H1 (cell line): ENCODE measurements around the gene ADPRHL1. TPM values are rescaled to one million over a fixed set of nuclear protein-coding genes. Genes with fewer than 3 reads are reported as not detected.

Experiments used
- CTCF ChIA-PET: fragments of 300-600 bp; sonication (Branson Sonifier 250); formaldehyde crosslinking; loops from one replicate; lab custom pipeline; 2021; ENCODE audit not compliant: partially characterized antibody; lab: Charles Lee
- POLR2A ChIA-PET: fragments of 300-600 bp; sonication (Branson Sonifier 250); formaldehyde crosslinking; loops from one replicate; lab custom pipeline; 2021; ENCODE audit warnings: inconsistent platforms; ENCODE audit not compliant: partially characterized antibody; lab: Charles Lee
- DNase-seq, 2 experiments: peaks; one replicate each; pipeline versions ENCODE4 v3.0.0 to v3.0.0-alpha.2; 2010 to 2022; ENCODE audit warnings: low spot score in 2 of 2, low read depth in 1 of 2, mixed read lengths in 1 of 2
- FAIRE-seq: peaks from 2 replicates; lab custom pipeline; 2011; peaks lifted over from hg19 to GRCh38; lab: Jason Lieb, UNC
- H2AFZ ChIP-seq: 2 replicates; pipeline ENCODE4 v1.8.1; 2012; ENCODE audit warnings: low read length, inconsistent platforms
- H2AK5ac ChIP-seq: 2 replicates; pipeline ENCODE4 v1.6.1; 2013; ENCODE audit warnings: low read depth, low read length
- H2BK120ac ChIP-seq: replicated peaks from 2 replicates; pipeline ENCODE3; 2013; ENCODE audit warnings: low read depth, low read length, inconsistent platforms
- H2BK12ac ChIP-seq: 2 replicates; pipeline ENCODE4 v1.6.1; 2013; ENCODE audit warnings: low read depth, low read length
- H2BK15ac ChIP-seq: 2 replicates; pipeline ENCODE4 v1.6.1; 2013; ENCODE audit warnings: low read length
- H2BK20ac ChIP-seq: 2 replicates; pipeline ENCODE4 v1.6.1; 2013; ENCODE audit warnings: low read length
- H2BK5ac ChIP-seq: 2 replicates; pipeline ENCODE4 v1.6.1; 2013; ENCODE audit warnings: low read depth, low read length
- H3K14ac ChIP-seq: 2 replicates; pipeline ENCODE4 v1.6.1; 2013; ENCODE audit warnings: inconsistent platforms; ENCODE audit not compliant: insufficient read length
- H3K18ac ChIP-seq: 2 replicates; pipeline ENCODE4 v1.6.1; 2013; ENCODE audit warnings: low read length; ENCODE audit errors: extremely low read depth
- H3K23ac ChIP-seq: 2 replicates; pipeline ENCODE4 v1.6.1; 2013; ENCODE audit warnings: inconsistent platforms; ENCODE audit not compliant: insufficient read length
- H3K23me2 ChIP-seq: 2 replicates; pipeline ENCODE4 v1.6.1; 2013; ENCODE audit warnings: low read depth, low read length
- H3K27ac ChIP-seq: 2 replicates; pipeline ENCODE4 v1.6.1; 2011; ENCODE audit warnings: low read depth, low read length, inconsistent platforms
- H3K27me3 ChIP-seq, 4 experiments: replicated peaks in 1 of 4; 1 replicate in 1 of 4; 2 replicates in 3 of 4; pipeline versions ENCODE4 v1.6.1 to v1.8.1; 2011 to 2013; ENCODE audit warnings: low read length in 3 of 4, mild to moderate bottlenecking in 3 of 4, inconsistent platforms in 2 of 4, mixed read lengths in 2 of 4, moderate library complexity in 1 of 4; ENCODE audit not compliant: control insufficient read depth in 3 of 4, insufficient read depth in 3 of 4; ENCODE audit errors: extremely low read depth in 1 of 4
- H3K36me3 ChIP-seq, 4 experiments: 2 replicates each; pipeline versions ENCODE4 v1.6.1 to v1.8.1; 2011 to 2013; ENCODE audit warnings: mild to moderate bottlenecking in 4 of 4, low read length in 3 of 4, moderate library complexity in 2 of 4, control low read depth in 1 of 4, inconsistent platforms in 1 of 4; ENCODE audit not compliant: insufficient read depth in 4 of 4, control insufficient read depth in 2 of 4
- H3K4ac ChIP-seq: replicated peaks from 2 replicates; pipeline ENCODE3; 2013; ENCODE audit warnings: low read length, low read depth, mixed read lengths, inconsistent platforms; ENCODE audit not compliant: insufficient read length
- H3K4me1 ChIP-seq, 4 experiments: replicated peaks in 1 of 4; 1 replicate in 1 of 4; 2 replicates in 3 of 4; pipeline versions ENCODE4 v1.6.1 to v1.8.1; 2011 to 2013; ENCODE audit warnings: low read length in 3 of 4, inconsistent platforms in 2 of 4, mixed read lengths in 1 of 4; ENCODE audit not compliant: insufficient read depth in 4 of 4, control insufficient read depth in 3 of 4
- H3K4me2 ChIP-seq, 2 experiments: 2 replicates each; pipeline versions ENCODE4 v1.6.1 to v1.8.1; 2011 to 2013; ENCODE audit warnings: low read depth in 2 of 2, low read length in 2 of 2, control low read depth in 1 of 2, inconsistent platforms in 1 of 2, mild to moderate bottlenecking in 1 of 2; ENCODE audit not compliant: insufficient read depth in 1 of 2
- H3K4me3 ChIP-seq, 4 experiments: fragments of 200-600, 300-600 bp in 1 of 4; sonication (generic), shearing (Covaris generic), sonication (Bioruptor Twin) in 1 of 4; 2 replicates each; pipeline versions ENCODE4 v1.5.1 to v1.8.1; 2011 to 2016; ENCODE audit warnings: low read length in 4 of 4, low read depth in 3 of 4, control low read depth in 2 of 4, inconsistent platforms in 2 of 4, mild to moderate bottlenecking in 2 of 4, mixed read lengths in 1 of 4, moderate library complexity in 1 of 4; ENCODE audit not compliant: insufficient read depth in 2 of 4; ENCODE audit errors: extremely low read depth in 1 of 4
- H3K56ac ChIP-seq: replicated peaks from 2 replicates; pipeline ENCODE3; 2013; ENCODE audit warnings: low read depth, mild to moderate bottlenecking, mixed read lengths, low read length, inconsistent platforms; ENCODE audit not compliant: insufficient read length
- H3K79me1 ChIP-seq: 2 replicates; pipeline ENCODE4 v1.6.1; 2013; ENCODE audit warnings: low read depth, low read length, control low read depth
- H3K79me2 ChIP-seq, 2 experiments: 2 replicates each; pipeline versions ENCODE4 v1.6.1 to v1.8.1; 2012 to 2013; ENCODE audit warnings: low read length in 2 of 2, mild to moderate bottlenecking in 2 of 2, inconsistent platforms in 1 of 2; ENCODE audit not compliant: insufficient read depth in 2 of 2, control insufficient read depth in 1 of 2
- H3K9ac ChIP-seq, 4 experiments: replicated peaks in 1 of 4; 1 replicate in 1 of 4; 2 replicates in 3 of 4; pipeline versions ENCODE4 v1.6.1 to v1.8.1; 2011 to 2013; ENCODE audit warnings: low read depth in 3 of 4, low read length in 3 of 4, control low read depth in 2 of 4, mild to moderate bottlenecking in 2 of 4, moderate library complexity in 2 of 4, inconsistent platforms in 1 of 4; ENCODE audit errors: extremely low read depth in 1 of 4
- H3K9me3 ChIP-seq, 2 experiments: 2 replicates each; pipeline versions ENCODE4 v1.6.1 to v1.8.1; 2012 to 2013; ENCODE audit warnings: mild to moderate bottlenecking in 2 of 2, moderate library complexity in 2 of 2, control low read depth in 1 of 2, inconsistent platforms in 1 of 2, low read depth in 1 of 2, low read length in 1 of 2, mixed read lengths in 1 of 2; ENCODE audit not compliant: insufficient read depth in 2 of 2
- H4K20me1 ChIP-seq, 2 experiments: replicated peaks in 1 of 2; 2 replicates each; pipeline versions ENCODE3 to v1.8.1; 2011 to 2013; ENCODE audit warnings: inconsistent platforms in 2 of 2, low read length in 2 of 2, mild to moderate bottlenecking in 1 of 2; ENCODE audit not compliant: insufficient read depth in 2 of 2, control insufficient read depth in 1 of 2
- H4K5ac ChIP-seq: 2 replicates; pipeline ENCODE4 v1.6.1; 2013; ENCODE audit warnings: low read length, low read depth, mixed read lengths, inconsistent platforms; ENCODE audit not compliant: insufficient read length
- H4K8ac ChIP-seq: 2 replicates; pipeline ENCODE4 v1.8.0; 2013; ENCODE audit warnings: mild to moderate bottlenecking, moderate library complexity, low read length, inconsistent platforms; ENCODE audit not compliant: insufficient read depth; ENCODE audit errors: extremely low read depth
- H4K91ac ChIP-seq: replicated peaks from 2 replicates; pipeline ENCODE3; 2013; ENCODE audit warnings: low read length, mixed read lengths, inconsistent platforms; ENCODE audit not compliant: insufficient read length
- CEBPB ChIP-seq: IDR thresholded peaks from 2 replicates; pipeline ENCODE4 v1.6.1; 2012; ENCODE audit warnings: low read depth, low read length
- FOSL1 ChIP-seq: IDR thresholded peaks from 2 replicates; pipeline ENCODE4 v1.6.1; 2011; ENCODE audit warnings: mild to moderate bottlenecking, low read depth, low read length, moderate library complexity; ENCODE audit not compliant: insufficient read depth
- NANOG ChIP-seq: IDR thresholded peaks from 2 replicates; pipeline ENCODE4 v1.6.1; 2011; ENCODE audit warnings: low read length, low read depth, mild to moderate bottlenecking, inconsistent platforms; ENCODE audit not compliant: insufficient read depth, poor library complexity, severe bottlenecking
- NRF1 ChIP-seq: IDR thresholded peaks from 2 replicates; pipeline ENCODE4 v1.6.1; 2011; ENCODE audit warnings: mild to moderate bottlenecking, low read depth, low read length, improper control_type of control experiment
- PHF8 ChIP-seq: fragments of 200-600 bp; sonication (generic); conservative IDR thresholded peaks from 2 replicates; pipeline ENCODE4 v1.7.1; 2012; ENCODE audit warnings: low read depth, mild to moderate bottlenecking, inconsistent platforms, low read length, moderate library complexity
- SAP30 ChIP-seq: fragments of 300-600 bp; sonication (generic); IDR thresholded peaks from 2 replicates; pipeline ENCODE4 v1.7.1; 2012; ENCODE audit warnings: low read length, moderate library complexity, mild to moderate bottlenecking, inconsistent platforms; ENCODE audit not compliant: insufficient read depth, insufficient replicate concordance
- WGBS, 2 experiments: shearing (Covaris generic) in 1 of 2; methylation state at CpG; one replicate each; pipeline versions ENCODE4 v1.1.6 to v1.1.7; 2013 to 2015; ENCODE audit warnings: low lambda C conversion rate in 2 of 2, mixed read lengths in 2 of 2, inconsistent platforms in 1 of 2, low coverage in 1 of 2, missing lambda C conversion rate in 1 of 2; ENCODE audit not compliant: insufficient replicate concordance in 2 of 2, insufficient coverage in 1 of 2, insufficient read length in 1 of 2; ENCODE audit errors: extremely low coverage in 1 of 2, missing lambda C conversion rate in 1 of 2; 5-methylcytosine and 5-hydroxymethylcytosine counted together
- polyA plus RNA-seq, 7 experiments: library from polyadenylated mRNA; depleted of rRNA in 3 of 7; stranded (reverse) in 5 of 7; unstranded in 2 of 7; fragments of >200 nt in 5 of 7; fragments of 200-250 nt in 2 of 7; gene quantifications; 1 replicate in 5 of 7; 2 replicates in 1 of 7; 4 replicates in 1 of 7; pipeline versions ENCODE4 v1.2.1 to v1.2.3, GENCODE V29; 2011 to 2013; ENCODE audit warnings: missing spikeins in 2 of 7, mixed read lengths in 2 of 7
- total RNA-seq: library from RNA; stranded (reverse); fragmentation: NEBNext Ultra II Directional; extraction: Animal tissue kit (Norgen Biotek cat#: 25700); gene quantifications from 2 replicates; pipeline ENCODE4 v1.2.1, GENCODE V29; 2021

ADPRHL1 gene
- total and polyA plus RNA-seq, 2 of the 8 experiments (the other 6 are each of a cell fraction or from before 2014, with no cell fraction given): 0.74 to 1.7 TPM

GRCh38 chr13:113357529-113357928 lies 95.8 kb downstream of the ADPRHL1 start:
- peaks cover 0 to 5% (median under 1%) of the 10 kb centered on the region in 4 experiments; a peak in 3 of 7 replicates for H3K4me1 ChIP-seq
- no peaks in the 10 kb centered on the region for H3K27me3 ChIP-seq
- H2BK120ac ChIP-seq: no peak overlapping the region
- H2AFZ ChIP-seq: no peak overlapping the region
- H2BK15ac ChIP-seq: no peak overlapping the region
- 92% methylated on average over 5 of the region's 5 CpGs; no CpG with 5 or more reads in 1 of the 2 experiments for WGBS, 2 experiments
- H3K79me2 ChIP-seq: peaks cover 3 to 53% of the 10 kb centered on the region in 2 experiments
- no peak overlapping the region for H4K8ac ChIP-seq
- H2BK5ac ChIP-seq: no peak overlapping the region
- H4K5ac ChIP-seq: no peak overlapping the region
- H3K4me2 ChIP-seq: no peak overlapping the region
- no peak overlapping the region for H3K56ac ChIP-seq
- H3K4ac ChIP-seq: no peak overlapping the region
- H4K20me1 ChIP-seq: peaks cover 4 to 13% of the 10 kb centered on the region in 2 experiments
- no peak for DNase-seq
- H3K36me3 ChIP-seq: peaks cover 5 to 43% (median 21%) of the 10 kb centered on the region in 4 experiments
- no peak overlapping the region for H2BK12ac ChIP-seq
- no peak overlapping the region for H2BK20ac ChIP-seq
- no peak overlapping the region for H3K27ac ChIP-seq
- no peak overlapping the region for H4K91ac ChIP-seq
- no peaks in the 10 kb centered on the region for H3K9me3 ChIP-seq
- H3K9ac ChIP-seq: no peak overlapping the region
- no peak overlapping the region for H3K23ac ChIP-seq
- H3K23me2 ChIP-seq: peaks cover 2% of the 10 kb centered on the region; the same call in 1 of the 2 replicates
- no peak overlapping the region for H3K14ac ChIP-seq
- CTCF ChIA-PET: interaction anchor here (1.5 to 3.4 kb wide), 3 partner anchors 16 to 39 kb away, joined by 5 to 11 read pairs (median 6); no protein-coding TSS in a partner anchor
- FAIRE-seq: no peak
- peaks cover 7% of the 10 kb centered on the region for H3K79me1 ChIP-seq
- H3K18ac ChIP-seq: no peak overlapping the region
- H3K4me3 ChIP-seq: no peak overlapping the region
- no peak overlapping the region for H2AK5ac ChIP-seq
- POLR2A ChIA-PET: interaction anchor here (0.7 to 2.4 kb wide), 7 partner anchors 8 to 408 kb away, joined by 3 to 11 read pairs (median 3); no protein-coding TSS in a partner anchor
- TF ChIP-seq SAP30 (no peak), PHF8 (no peak), FOSL1 (no peak), CEBPB (no peak), NANOG (no peak), NRF1 (no peak)
